A549 treated with ZK216348 at 1 μM for 4 hours (cell line): Measurements from ENCODE around the gene CLDN19. TPM values are rescaled to one million over a fixed set of nuclear protein-coding genes. Genes with fewer than 3 reads are reported as not detected.

Experiments
- total RNA-seq: library from RNA; stranded (reverse); fragments of 200-300 nt; extraction: Qiagen RNA extraction; gene quantifications from 5 replicates; pipeline ENCODE4 v1.2.3, GENCODE V29; 2022; ENCODE audit warnings: low read depth

Gene CLDN19, protein sequence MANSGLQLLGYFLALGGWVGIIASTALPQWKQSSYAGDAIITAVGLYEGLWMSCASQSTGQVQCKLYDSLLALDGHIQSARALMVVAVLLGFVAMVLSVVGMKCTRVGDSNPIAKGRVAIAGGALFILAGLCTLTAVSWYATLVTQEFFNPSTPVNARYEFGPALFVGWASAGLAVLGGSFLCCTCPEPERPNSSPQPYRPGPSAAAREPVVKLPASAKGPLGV
- total RNA-seq: not detected in 5 replicates

DNA sequence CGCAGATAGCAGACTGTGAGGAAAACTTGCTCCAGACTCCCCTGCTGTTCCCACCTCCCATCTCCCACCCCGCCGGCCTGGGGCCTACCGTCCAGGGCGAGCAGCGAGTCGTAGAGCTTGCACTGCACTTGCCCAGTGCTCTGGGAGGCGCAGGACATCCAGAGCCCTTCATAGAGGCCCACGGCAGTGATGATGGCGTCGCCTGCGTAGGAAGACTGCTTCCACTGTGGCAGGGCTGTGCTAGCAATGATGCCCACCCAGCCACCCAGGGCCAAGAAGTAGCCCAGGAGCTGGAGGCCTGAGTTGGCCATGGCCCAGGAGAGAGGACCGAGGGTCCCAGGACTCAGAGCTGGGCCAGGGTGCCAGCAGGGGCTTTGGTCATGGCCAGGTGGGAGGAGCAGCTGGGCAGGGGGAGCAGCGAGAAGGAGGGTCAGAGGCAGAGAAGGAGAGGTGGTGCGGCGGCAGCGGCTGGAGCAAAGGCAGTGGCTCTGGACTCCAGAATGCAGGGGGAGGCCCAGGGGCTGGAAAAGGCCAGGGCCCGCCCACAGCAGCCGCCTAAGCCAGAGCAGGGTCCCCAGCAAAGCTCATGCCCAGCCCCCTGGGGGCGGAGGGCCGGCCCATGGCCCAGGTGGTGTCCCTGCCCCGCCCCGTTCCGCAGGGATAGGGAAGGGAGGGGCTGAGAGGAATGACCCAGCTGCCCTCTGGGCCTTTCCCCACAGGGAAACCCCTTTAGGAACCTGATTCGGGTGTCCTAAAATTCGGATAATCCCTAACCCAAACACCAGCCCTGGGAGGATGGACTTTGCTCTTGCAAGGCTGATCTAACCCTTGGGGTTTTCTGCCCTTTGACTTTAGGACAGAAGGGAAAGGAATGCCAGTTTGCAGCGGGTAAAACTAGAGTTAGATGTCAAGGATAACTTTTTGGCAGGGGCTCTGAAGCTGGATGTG, at the start of gene CLDN19:
Gene CLDN19 (minus strand): TSS at position 484 of the 948 bp plus-strand sequence. CDS start 173 bp downstream, at position 311.

DNA sequence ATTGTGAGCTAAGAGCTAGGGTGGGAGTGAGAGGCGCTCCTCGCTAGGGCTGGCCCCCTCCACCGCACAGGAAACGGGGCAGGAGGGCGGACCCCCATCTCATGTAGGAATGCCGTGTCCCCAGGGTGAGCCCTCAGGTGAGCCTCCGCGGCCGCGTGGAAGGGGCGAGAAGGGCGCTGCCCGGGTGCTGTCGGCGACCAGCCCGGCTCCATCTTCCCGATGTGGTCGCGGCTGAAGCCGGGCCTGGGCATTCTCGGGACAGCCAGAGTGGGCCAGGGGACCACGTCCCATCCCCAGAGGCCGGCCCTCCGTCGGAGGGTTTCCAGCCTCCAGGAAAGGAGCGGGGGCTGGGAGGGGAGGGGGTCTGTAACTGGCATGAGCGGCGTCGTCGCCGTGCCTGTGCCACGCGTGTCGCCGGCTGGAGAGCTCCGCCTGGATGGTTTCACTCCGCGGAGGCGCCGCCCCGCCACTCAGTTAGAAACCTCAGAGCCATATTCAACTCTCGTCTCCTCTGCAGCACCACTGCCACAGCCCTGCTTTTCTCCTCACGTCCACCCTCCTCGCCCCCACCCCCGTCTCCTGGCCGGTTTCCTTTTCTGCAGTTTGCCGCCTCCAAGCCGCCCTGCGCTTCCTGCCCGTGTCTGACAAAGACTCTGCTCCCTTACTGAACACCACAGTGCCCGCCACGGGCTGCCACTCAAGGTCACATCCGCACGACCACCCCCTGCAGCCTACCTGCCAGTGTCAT, 45.1 kb upstream of the CLDN19 start, which contains the start of gene TMEM269:
Gene TMEM269 (plus strand): TSS at position 46 of the 748 bp plus-strand sequence. CDS start 4,903 bp downstream, outside the sequence.

DNA sequence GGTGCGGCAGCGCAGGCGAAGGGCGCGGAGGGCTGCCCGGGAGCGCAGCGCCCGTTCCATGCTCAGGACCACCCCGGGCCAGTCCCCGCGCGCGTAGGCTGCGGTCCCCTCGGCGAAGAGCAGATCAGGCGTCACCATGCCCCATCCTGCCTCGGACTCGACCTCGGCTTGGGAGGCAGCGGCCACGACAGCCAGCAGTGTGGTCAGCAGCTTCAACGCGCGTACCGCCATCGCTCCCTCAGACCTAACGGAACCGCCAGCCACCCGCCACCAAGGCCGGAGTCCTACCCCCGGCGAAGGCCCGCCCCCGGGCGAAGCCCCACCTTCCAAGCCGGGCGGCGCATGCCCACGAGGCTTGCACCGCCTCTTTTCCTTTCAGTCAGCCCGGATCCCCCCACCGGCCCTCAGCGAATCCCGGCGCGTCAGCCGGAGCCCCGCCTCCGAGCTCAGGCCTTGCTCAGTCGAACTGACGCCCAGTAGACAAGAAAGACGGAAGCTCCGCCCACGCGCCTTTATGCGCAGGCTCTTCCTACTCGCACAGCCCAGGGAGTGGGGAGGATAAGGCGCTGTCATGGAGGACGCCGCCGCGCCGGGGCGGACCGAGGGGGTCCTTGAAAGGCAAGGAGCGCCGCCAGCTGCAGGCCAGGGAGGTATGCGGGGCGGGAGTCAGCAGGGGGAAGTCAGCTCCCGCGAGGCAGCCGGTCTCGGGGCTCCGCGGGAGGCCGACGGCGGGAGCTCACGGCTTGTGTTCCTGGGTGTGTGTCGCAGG, 26.9 kb upstream of the CLDN19 start, which contains the start of the genes C1orf50 and P3H1:
Gene C1orf50 (plus strand): TSS at position 509 of the 769 bp plus-strand sequence. CDS start 63 bp downstream, at position 572.
Gene P3H1 (minus strand): TSS at position 288 of the 769 bp plus-strand sequence. CDS start 57 bp downstream, at position 231.

Other genes with a start within 250 kb of the CLDN19 start
- gene PPIH, start 81.8 kb downstream of the CLDN19 start, total RNA-seq: 56.1 to 77.7 TPM (median 57.5 TPM) in 5 replicates
- 764 to 846 TPM (median 825 TPM) in 5 replicates for gene YBX1, start 57.8 kb downstream of the CLDN19 start, total RNA-seq
- 26.3 to 35.2 TPM (median 30.3 TPM) in 5 replicates for gene P3H1, start 26.8 kb upstream of the CLDN19 start, total RNA-seq
- gene C1orf50, start 27.0 kb upstream of the CLDN19 start, total RNA-seq: 2.3 to 5.5 TPM (median 3.9 TPM) in 5 replicates
- gene TMEM269, start 44.8 kb upstream of the CLDN19 start, total RNA-seq: 0.08 to 0.13 TPM (median 0.12 TPM) in 5 replicates
- 3.1 to 4.2 TPM (median 3.9 TPM) in 5 replicates for gene ERMAP, start 76.9 kb upstream of the CLDN19 start, total RNA-seq
- 13.4 to 18.1 TPM (median 14.7 TPM) in 5 replicates for gene SVBP, start 77.2 kb upstream of the CLDN19 start, total RNA-seq
- gene ZNF691, start 106.4 kb upstream of the CLDN19 start, total RNA-seq: 6.1 to 8.4 TPM (median 7.1 TPM) in 5 replicates
- 91.3 to 124 TPM (median 112 TPM) in 5 replicates for gene SLC2A1, start 218.6 kb upstream of the CLDN19 start, total RNA-seq